HUDEP-2 (cell line): ENCODE measurements around the gene NUP155.
"Not testable (repeated sequence)": the region's sequence is repeated elsewhere in the genome, so short reads cannot be mapped to it uniquely, and the experiment has no call there.

Experiments
- DNase-seq, 76 experiments: peaks; one replicate each; lab custom pipeline; 2025; ENCODE audit not compliant: unreplicated experiment in 76 of 76; lab: John Stamatoyannopoulos, UW

The NUP155 gene

GRCh38 chr5:37296313-37296712 lies 74.6 kb downstream of the NUP155 start:
- peak in 1 of 76 experiments; percentile 5 for DNase-seq

DNA sequence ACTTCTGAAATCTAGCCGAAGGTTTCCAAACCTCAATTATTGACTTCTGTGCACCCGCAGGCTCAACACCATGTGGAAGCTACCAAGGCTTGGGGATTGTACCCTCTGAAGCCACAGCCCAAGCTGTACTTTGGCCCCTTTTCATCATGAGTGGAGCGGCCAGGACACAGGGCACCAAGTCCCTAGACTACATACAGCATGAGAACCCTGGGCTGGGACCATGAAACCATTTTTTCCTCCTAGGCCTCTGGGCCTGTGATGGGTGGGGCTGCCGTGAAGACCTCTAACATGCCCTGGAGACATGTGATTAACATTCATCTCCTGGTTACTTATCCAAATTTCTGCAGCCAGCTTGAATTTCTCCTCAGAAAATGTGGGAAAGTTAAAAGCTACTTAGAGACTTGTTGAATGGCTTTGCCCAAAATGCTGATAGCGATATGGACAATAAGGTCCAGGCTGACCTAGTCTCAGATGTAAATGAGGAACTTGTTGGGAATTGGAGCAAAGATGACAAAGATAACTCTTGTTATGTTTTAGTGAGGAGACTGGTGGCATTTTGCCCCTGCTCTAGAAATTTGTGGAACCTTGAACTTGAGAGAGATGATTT lies 87.6 kb downstream of the NUP155 start:
- no peak for DNase-seq

- DNase-seq = no peak
Observed at GRCh38 chr5:37275511-37275910, 95.4 kb downstream of the NUP155 start.

- no peak for DNase-seq
Observed at GRCh38 chr5:37272511-37272910, 98.4 kb downstream of the NUP155 start.

- DNase-seq = not testable (repeated sequence)
Observed at GRCh38 chr5:37268100-37268499, 102.8 kb downstream of the NUP155 start.

DNA sequence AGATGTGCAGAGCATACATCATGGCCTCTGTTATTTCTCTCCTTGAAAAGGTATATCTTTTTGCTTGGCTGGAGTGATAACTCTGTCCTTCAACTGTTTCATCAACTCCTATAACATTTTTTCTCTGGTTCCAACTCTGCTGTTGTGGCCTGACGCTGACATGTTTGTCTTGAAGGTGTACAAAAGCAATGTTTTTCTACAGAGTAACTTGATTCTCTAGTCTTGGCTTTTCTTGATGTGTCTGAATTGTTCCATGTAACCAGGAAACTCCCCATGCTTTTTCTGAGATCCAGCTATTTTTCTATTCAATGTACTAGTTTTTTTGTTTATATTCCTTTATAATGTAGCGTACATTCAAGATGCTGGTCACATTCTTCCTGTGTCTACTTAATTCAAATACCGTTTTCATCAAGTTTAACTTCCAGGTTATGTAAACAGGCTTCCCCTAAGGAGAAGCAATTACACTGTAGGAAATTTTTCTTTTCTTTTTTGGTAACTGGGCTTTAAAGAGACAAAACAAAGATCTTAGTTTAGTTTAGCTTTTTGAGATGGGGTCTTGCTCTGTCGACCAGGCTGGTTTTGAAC lies 115.0 kb downstream of the NUP155 start:
- DNase-seq = no peak

DNA sequence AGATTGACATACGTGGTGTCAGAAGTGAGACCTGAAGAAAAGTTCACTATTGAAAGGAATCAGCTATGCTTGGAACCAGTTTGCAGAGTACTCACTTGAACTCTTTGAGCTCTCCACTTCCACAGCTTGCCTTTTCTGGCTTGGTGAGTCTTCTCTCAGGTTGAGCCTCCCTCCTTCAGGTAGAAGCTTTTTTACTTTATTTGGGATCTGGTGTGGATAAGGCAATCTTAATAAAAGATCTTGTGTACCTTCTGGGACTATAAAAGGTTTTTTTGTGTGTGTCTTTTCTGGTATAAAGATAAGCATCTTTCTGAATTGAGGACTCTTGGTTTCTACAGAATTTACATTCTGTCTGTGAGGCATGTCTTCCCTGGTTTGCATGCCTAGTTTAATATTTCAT lies 116.3 kb downstream of the NUP155 start:
- DNase-seq = no peak

- DNase-seq = no peak
Observed at GRCh38 chr5:37251665-37252064, 119.2 kb downstream of the NUP155 start.

GRCh38 chr5:37249815-37250164 lies 121.1 kb downstream of the NUP155 start:
- no peak for DNase-seq

GRCh38 chr5:37248970-37249814 lies 121.7 kb downstream of the NUP155 start, which contains the start of gene CPLANE1:
CPLANE1 (minus strand) TSS chr5:37249376; CDS start chr5:37247698, 1,678 bp downstream.
- DNase-seq = peak in 22 of 76 experiments; percentile 1 to 33 (median 14)

- DNase-seq = no peak
Observed at GRCh38 chr5:37248421-37248969, 122.4 kb downstream of the NUP155 start.

DNA sequence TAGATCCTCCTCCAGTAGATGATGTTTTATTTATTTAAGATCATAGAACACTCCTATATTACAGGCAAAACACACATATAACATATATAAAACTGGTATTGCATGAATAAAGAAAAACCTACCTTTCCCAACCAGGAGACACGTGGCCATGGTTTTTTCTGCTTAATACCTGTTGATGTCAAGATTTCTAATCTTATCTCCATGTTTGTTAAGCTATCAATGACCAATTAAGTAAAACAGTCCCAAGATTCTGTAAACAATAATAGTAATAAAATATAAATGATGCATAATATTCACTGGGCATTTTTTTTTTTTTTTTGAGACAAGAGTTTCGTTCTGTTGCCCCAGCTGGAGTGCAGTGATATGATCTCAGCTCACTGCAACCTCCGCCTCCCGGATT lies 123.4 kb downstream of the NUP155 start:
- DNase-seq = no peak

- no peak for DNase-seq
Observed at GRCh38 chr5:37247036-37247435, 123.9 kb downstream of the NUP155 start.
